Measurements from ENCODE around the gene ERFL. TPM values are rescaled to one million over a fixed set of nuclear protein-coding genes. Genes with fewer than 3 reads are reported as not detected.

ERFL gene
- total RNA-seq (2014; rRNA removed; shearing (Covaris generic)): 1.6 and 1.9 TPM in 2 replicates
- 5.9 and 6.8 TPM in 2 replicates for total RNA-seq (2022)
- Bru-seq, nascent RNA: percentile 46 among the genes with signal in this experiment
- BruChase-seq, experiment 1, labeled RNA remaining after a 6-hour chase: percentile 49 among the genes with signal in this experiment
- percentile 53 among the genes with signal in this experiment for BruChase-seq, experiment 2, labeled RNA remaining after a 2-hour chase
- long read RNA-seq, partial matches to known transcripts: 0 of 1 reads
- long read RNA-seq, other reads (novel, unspliced or antisense): 0 of 1 reads

DNA sequence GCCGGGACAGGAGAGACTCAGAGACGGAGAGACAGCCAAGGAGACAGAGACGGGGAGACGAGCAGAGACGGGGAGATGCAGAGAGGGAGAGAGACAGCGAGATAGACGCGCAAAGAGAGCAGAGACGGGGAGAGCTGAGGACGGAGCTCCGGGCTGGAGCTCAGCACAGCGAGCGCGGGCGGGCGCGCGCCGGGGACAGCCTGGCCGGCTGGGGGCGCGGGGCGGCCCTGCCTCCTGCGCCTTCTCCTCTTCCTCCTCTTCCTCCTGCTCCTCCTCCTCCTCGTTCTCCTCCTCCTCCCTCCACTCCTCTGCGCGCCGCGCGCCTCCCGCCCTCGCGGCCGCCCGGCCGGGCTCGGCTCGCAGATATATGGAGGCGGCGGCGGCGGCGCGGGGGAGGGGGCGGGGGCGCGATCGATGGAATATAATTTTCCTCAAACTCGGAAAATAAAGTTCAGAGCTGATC is at the start of gene ERFL:
TSS of gene ERFL (minus strand) at position 229 of the 463 bp plus-strand sequence. CDS start 15,530 bp downstream, outside the sequence.
- peaks cover 63% of the 10 kb centered on the region for H3K4me1 ChIP-seq (ENCODE audit: insufficient read depth, low read length, poor library complexity, severe bottlenecking)
- 0 out of 2 replicates have a peak, but pooled peaks cover 2% of the 10 kb centered on the region for H3K36me3 ChIP-seq (ENCODE audit: insufficient read depth, low read length)
- peak within 1 kb of the TSS; percentile 72 for H3K4me3 ChIP-seq (ENCODE audit: low read depth, low read length, poor library complexity, severe bottlenecking)
- H3K27ac ChIP-seq (ENCODE audit: low read depth, low read length, poor library complexity, severe bottlenecking): peak within 1 kb of the TSS; percentile 56
- no peaks in the 10 kb centered on the region for H4K20me1 ChIP-seq (ENCODE audit: insufficient read depth, low read length)
- no peaks in the 10 kb centered on the region for H3K9me2 ChIP-seq (ENCODE audit: insufficient read depth, low read length)
- no TSS peak for BruUV-seq (replicated peaks)
- peak within 1 kb of the TSS; percentile 9; the same call in 1 of the 2 replicates for H2AFZ ChIP-seq (ENCODE audit: low read length)
- POLR2A ChIA-PET: interaction anchor here (1.6 to 1.7 kb wide), 2 partner anchors 9 to 16 kb away, joined by 5 to 7 read pairs; no protein-coding TSS in a partner anchor
- intact Hi-C loops (cut with micrococcal nuclease; ENCODE audit: unreplicated experiment): loop anchor here (2.0 kb wide), 1 partner anchor 17 kb away; no protein-coding TSS in a partner anchor
- peak within 1 kb of the TSS; percentile 98 for H3K4me2 ChIP-seq (ENCODE audit: low read length)
- TF ChIP-seq EZH2phosphoT487 (IDR thresholded peaks at IDR 0.05; ENCODE audit: borderline replicate concordance, low read depth, low read length): no peak
- TF ChIP-seq, protein P1, sequence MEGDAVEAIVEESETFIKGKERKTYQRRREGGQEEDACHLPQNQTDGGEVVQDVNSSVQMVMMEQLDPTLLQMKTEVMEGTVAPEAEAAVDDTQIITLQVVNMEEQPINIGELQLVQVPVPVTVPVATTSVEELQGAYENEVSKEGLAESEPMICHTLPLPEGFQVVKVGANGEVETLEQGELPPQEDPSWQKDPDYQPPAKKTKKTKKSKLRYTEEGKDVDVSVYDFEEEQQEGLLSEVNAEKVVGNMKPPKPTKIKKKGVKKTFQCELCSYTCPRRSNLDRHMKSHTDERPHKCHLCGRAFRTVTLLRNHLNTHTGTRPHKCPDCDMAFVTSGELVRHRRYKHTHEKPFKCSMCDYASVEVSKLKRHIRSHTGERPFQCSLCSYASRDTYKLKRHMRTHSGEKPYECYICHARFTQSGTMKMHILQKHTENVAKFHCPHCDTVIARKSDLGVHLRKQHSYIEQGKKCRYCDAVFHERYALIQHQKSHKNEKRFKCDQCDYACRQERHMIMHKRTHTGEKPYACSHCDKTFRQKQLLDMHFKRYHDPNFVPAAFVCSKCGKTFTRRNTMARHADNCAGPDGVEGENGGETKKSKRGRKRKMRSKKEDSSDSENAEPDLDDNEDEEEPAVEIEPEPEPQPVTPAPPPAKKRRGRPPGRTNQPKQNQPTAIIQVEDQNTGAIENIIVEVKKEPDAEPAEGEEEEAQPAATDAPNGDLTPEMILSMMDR (conservative IDR thresholded peaks at IDR 0.05; ENCODE audit: low read length): peak; percentile 53
- DNase-seq (ENCODE audit: low spot score): peak; percentile 63
- no peaks in the 10 kb centered on the region for H3K79me2 ChIP-seq (ENCODE audit: insufficient read depth, low read depth, low read length)
- H3K9me3 ChIP-seq (ENCODE audit: low read length): no peaks in the 10 kb centered on the region
- CTCF ChIA-PET (ENCODE audit: unreplicated experiment): no interaction called here

DNA sequence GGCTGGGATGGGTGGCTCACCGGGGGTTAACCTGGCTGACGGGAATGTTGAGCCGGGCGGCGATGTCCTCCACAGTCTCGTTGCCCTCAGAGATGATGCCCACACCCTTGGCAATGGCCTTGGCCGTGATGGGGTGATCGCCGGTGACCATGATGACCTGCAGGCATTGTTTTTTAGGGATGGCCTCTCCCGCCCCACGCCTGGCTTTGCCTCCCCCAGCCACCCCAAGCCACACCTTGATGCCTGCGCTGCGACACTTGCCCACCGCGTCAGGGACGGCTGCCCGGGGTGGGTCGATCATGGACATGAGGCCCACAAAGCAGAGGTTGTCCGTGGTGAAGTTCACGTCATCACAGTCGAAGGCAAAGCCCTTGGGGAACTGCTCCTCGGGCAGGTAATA is 49.7 kb upstream of the ERFL start:
- Histone ChIP-seq H3K4me2 (ENCODE audit: low read length) (no peak overlapping the region), H3K4me1 (ENCODE audit: insufficient read depth, low read length, poor library complexity, severe bottlenecking) (no peaks in the 10 kb centered on the region), H3K9me3 (ENCODE audit: low read length) (no peaks in the 10 kb centered on the region), H3K36me3 (ENCODE audit: insufficient read depth, low read length) (peaks cover 51% of the 10 kb centered on the region), H3K4me3 (ENCODE audit: low read depth, low read length, poor library complexity, severe bottlenecking) (no peak overlapping the region), H2AFZ (ENCODE audit: low read length) (no peak overlapping the region), H3K79me2 (ENCODE audit: insufficient read depth, low read depth, low read length) (no peaks in the 10 kb centered on the region), H3K27ac (ENCODE audit: low read depth, low read length, poor library complexity, severe bottlenecking) (no peak overlapping the region), H4K20me1 (ENCODE audit: insufficient read depth, low read length) (no peaks in the 10 kb centered on the region), H3K9me2 (ENCODE audit: insufficient read depth, low read length) (no peaks in the 10 kb centered on the region)
- no TSS peak for BruUV-seq (replicated peaks)
- ChIA-PET CTCF (ENCODE audit: unreplicated experiment) (no interaction called here), POLR2A (interaction anchor here (0.7 kb wide), 1 partner anchor 192 kb away, joined by 4 read pairs; no protein-coding TSS in a partner anchor)
- DNase-seq (ENCODE audit: low spot score): no peak
- intact Hi-C loops (cut with micrococcal nuclease; ENCODE audit: unreplicated experiment): no loop called here
- TF ChIP-seq, protein P1 (conservative IDR thresholded peaks at IDR 0.05; ENCODE audit: low read length): no peak
- no peak for TF ChIP-seq EZH2phosphoT487 (IDR thresholded peaks at IDR 0.05; ENCODE audit: borderline replicate concordance, low read depth, low read length)

DNA sequence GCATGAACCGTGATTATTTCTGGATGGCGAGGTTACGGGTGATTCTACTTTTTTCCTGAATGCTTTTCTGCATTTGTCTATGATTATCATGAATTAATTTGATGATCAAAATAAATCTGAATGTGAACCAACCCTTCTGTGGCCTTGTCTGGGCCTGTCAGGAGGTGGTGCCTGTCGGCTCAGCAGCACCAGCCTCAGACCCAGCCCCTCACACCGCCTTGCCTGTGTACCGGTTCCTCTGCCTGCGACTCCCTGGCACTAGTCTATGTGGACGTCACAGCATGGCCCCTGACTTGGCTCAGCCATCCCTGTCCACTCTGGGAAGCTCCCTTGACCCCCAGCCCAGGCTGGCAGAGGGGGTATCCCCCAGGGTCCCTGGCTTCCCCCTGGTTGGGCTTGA is 46.4 kb upstream of the ERFL start:
- H3K27ac ChIP-seq (ENCODE audit: low read depth, low read length, poor library complexity, severe bottlenecking): no peak overlapping the region
- BruUV-seq (replicated peaks): no TSS peak
- DNase-seq (ENCODE audit: low spot score): no peak
- TF ChIP-seq, protein P1 (conservative IDR thresholded peaks at IDR 0.05; ENCODE audit: low read length): no peak
- TF ChIP-seq EZH2phosphoT487 (IDR thresholded peaks at IDR 0.05; ENCODE audit: borderline replicate concordance, low read depth, low read length): no peak
- H3K79me2 ChIP-seq (ENCODE audit: insufficient read depth, low read depth, low read length): no peaks in the 10 kb centered on the region
- ChIA-PET CTCF (ENCODE audit: unreplicated experiment) (no interaction called here), POLR2A (no interaction called here)
- no peaks in the 10 kb centered on the region for H4K20me1 ChIP-seq (ENCODE audit: insufficient read depth, low read length)
- H3K4me1 ChIP-seq (ENCODE audit: insufficient read depth, low read length, poor library complexity, severe bottlenecking): no peaks in the 10 kb centered on the region
- no peak overlapping the region for H3K4me2 ChIP-seq (ENCODE audit: low read length)
- no peak overlapping the region for H2AFZ ChIP-seq (ENCODE audit: low read length)
- H3K36me3 ChIP-seq (ENCODE audit: insufficient read depth, low read length): peaks cover 45% of the 10 kb centered on the region
- no peak overlapping the region for H3K4me3 ChIP-seq (ENCODE audit: low read depth, low read length, poor library complexity, severe bottlenecking)
- no peaks in the 10 kb centered on the region for H3K9me2 ChIP-seq (ENCODE audit: insufficient read depth, low read length)
- intact Hi-C loops (cut with micrococcal nuclease; ENCODE audit: unreplicated experiment): no loop called here
- H3K9me3 ChIP-seq (ENCODE audit: low read length): no peaks in the 10 kb centered on the region

Measured in OCI-LY7 (cell line).